ENCODE data around the gene CDC42BPB. TPM values are rescaled to one million over a fixed set of nuclear protein-coding genes. Genes with fewer than 3 reads are reported as not detected.

CDC42BPB gene
- polyA plus RNA-seq, 3 donors from 2014 or later, result not detected

DNA sequence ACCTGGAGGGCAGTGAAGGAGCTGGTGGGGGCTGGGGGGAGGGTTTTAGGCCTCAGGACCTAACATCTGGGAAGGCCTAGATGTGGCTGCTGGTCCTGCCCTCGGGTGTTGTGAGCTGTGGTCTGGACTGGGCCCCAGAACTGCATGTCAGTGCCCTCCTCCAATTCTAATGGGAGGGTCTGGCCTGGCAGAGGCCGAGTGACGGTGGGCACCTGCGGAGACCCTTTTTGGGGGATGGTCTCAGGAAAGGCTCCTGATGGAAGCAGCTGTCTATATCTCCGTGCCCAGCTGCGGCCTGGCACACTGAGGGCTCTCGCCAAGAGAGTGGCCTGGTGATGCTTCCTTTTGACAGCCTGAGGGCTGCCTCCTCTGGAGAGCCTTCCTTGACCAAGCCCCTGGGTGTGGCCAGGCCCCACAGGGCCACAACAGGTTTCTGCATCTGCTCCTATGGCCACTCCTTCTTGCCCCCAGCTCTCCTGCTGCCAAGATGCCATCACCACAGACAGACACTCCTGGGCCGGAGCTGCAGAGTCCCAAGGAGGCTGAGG is 42.5 kb upstream of the CDC42BPB start:
- Mint-ChIP-seq H3K27me3 (ENCODE audit: low read depth in 3 of 3) (peaks cover 0 to 7% (median 2%) of the 10 kb centered on the region in 3 donors), H3K4me1 (peaks cover 0 to 2% of the 10 kb centered on the region in 2 donors), H3K36me3 (no peaks in the 10 kb centered on the region), H3K4me3 (no peak overlapping the region), H3K9me3 (no peaks in the 10 kb centered on the region), H3K27ac (no peak overlapping the region)
- no peak for DNase-seq

DNA sequence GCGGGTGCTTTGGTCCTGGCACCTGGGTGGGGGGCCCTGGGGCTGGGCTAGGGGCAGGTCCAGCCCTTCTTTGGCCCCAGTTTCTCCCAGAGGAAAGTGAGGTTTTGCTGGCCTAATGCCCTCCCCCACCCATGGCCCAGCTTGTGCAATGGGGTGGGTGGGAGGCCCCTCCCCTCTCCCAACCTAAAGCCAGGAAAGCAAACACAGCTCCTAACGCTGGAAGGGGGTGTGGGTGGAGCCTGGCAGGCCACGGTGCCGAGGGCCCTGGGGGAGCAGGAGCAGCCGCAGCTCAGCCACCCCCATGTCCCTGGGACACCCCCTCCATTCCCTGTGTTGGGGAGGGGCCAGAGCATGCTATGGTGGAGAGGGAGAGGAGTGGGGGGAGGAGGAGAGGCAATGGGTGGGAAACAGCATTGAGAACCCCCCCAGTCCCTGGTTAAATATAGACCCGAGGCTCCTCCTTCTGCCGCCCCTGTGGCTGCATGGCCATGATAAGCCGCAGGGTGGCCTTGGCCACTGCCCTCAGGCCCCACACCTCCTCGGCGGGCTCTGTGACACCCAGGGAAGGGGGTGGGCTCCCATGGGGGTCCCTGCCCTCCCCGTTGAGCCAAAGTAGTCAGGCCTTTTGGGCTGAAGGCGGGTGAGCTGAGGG is 41.9 kb upstream of the CDC42BPB start:
- no peaks in the 10 kb centered on the region for H3K36me3 Mint-ChIP-seq
- DNase-seq, result no peak
- H3K4me3 Mint-ChIP-seq, result no peak overlapping the region
- H3K9me3 Mint-ChIP-seq, result no peaks in the 10 kb centered on the region
- H3K4me1 Mint-ChIP-seq, result peaks cover 0 to 2% of the 10 kb centered on the region in 2 donors
- no peak overlapping the region for H3K27ac Mint-ChIP-seq
- peaks cover 0 to 7% (median 2%) of the 10 kb centered on the region in 3 donors for H3K27me3 Mint-ChIP-seq (ENCODE audit: low read depth in 3 of 3)

DNA sequence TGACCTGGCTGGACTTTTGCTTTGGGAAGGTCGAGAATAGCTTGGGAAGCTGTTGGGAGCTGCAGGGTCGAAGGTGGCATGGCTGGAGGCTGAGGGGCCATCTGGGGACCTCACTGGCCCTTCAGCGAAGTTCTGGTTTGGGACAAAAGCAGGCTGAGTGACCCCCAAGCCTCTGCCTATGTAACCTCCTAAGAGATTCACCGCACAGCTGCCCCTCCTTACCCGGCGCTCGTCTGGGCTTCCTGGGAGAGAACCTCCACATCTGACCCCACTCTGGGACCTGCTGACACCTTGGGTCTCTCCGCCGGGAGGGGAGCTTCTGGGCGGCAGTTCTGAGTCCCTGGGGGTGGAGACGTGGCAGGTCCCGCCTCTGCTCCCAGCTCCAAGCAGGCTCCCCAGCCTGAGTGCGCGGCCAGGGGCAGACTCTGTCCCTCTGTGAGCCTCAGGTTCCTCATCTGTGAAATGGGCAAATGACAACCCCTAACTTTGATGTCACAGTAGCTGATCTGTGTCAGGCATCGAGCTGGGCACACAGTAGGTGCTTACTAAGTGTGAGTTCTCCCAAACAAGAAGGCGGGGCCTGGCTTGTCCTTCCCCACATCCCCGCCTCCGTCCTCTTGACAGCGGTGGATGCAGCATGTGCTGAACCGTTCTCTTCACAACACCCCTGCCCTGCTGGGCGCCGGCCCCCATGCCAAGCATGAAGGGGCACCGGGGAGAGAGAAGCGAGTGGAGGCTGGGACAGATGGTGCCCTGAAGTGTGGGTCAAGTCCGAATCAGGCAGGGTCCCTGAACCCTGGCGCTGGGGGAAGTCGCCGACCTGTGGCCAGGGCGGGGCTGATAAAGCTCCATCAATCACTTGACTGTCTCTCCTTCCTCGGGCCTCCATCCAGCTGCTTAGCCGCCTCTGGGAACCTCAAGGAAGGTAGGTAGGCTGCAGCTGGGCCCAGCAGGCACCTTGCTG is 40.9 kb upstream of the CDC42BPB start:
- no peaks in the 10 kb centered on the region for H3K9me3 Mint-ChIP-seq
- no peaks in the 10 kb centered on the region for H3K36me3 Mint-ChIP-seq
- H3K4me3 Mint-ChIP-seq, result no peak overlapping the region
- H3K4me1 Mint-ChIP-seq, result no peaks in the 10 kb centered on the region
- H3K27me3 Mint-ChIP-seq (ENCODE audit: low read depth in 3 of 3), result peaks cover 0 to 5% (median 2%) of the 10 kb centered on the region in 3 donors
- no peak overlapping the region for H3K27ac Mint-ChIP-seq
- DNase-seq, result no peak

DNA sequence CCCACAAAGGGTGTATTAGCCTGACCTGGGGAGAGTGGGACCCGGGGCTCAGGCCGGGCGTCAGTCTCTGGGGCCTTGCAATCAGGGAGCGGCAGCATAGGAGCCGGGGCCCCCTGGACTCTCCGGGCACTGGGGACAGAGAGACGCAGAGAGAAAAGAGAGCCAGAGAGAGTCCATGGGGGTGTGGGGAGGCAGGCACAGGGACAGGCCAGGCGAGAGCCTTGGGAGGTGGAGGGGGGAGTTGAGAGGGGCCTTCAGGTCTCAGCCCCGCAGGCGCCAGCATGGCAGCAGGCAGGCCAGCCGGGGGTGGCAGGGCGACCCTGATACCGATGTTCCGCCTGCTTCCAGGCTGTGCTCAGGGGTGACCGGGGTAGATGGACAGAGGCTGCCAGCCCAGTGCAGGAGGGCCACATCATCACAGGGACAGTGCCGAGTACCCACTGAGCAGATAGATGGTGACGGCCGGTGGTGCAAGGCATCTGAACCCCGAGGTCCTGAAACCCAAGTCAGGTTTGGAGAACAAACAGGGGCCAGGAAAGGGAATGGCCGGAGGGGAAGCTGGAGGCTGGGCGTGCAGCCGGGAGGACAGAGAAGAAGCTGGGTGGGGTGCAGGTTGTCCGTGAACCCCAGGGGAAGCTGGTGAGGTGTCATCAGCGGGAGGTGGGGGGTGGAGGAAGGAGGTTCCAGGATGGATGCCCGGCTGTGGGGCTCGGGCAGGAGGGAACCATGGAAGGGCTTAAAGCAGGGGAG is 40.1 kb upstream of the CDC42BPB start:
- Mint-ChIP-seq H3K27me3 (ENCODE audit: low read depth in 3 of 3) (peaks cover 0 to 5% (median 2%) of the 10 kb centered on the region in 3 donors), H3K4me1 (no peaks in the 10 kb centered on the region), H3K36me3 (no peaks in the 10 kb centered on the region), H3K27ac (no peak overlapping the region), H3K4me3 (no peak overlapping the region), H3K9me3 (no peaks in the 10 kb centered on the region)
- DNase-seq, result no peak

DNA sequence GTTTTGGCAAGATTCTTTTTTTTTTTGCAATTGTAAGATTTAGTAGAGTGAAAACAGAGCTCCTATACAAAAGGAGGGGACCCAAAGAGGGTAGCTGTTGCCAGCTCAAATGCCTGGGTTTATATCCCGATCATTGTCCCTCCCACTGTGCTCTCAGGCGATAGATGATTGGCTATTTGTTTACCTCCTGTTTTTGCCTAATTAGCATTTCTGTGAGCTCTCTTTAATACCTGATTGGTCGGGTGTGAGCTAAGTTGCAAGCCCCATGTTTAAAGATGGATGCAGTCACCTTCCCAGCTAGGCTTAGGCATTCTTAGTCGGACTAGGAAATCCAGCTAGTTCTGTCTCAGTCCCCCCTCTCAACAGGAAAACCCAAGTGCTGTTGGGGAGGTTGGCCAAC is 39.0 kb upstream of the CDC42BPB start:
- H3K27ac Mint-ChIP-seq, result no peak overlapping the region
- H3K4me1 Mint-ChIP-seq, result no peaks in the 10 kb centered on the region
- no peak overlapping the region for H3K4me3 Mint-ChIP-seq
- no peak for DNase-seq
- peaks cover 2 to 5% (median 3%) of the 10 kb centered on the region in 3 donors for H3K27me3 Mint-ChIP-seq (ENCODE audit: low read depth in 3 of 3)
- H3K36me3 Mint-ChIP-seq, result no peaks in the 10 kb centered on the region
- no peaks in the 10 kb centered on the region for H3K9me3 Mint-ChIP-seq

DNA sequence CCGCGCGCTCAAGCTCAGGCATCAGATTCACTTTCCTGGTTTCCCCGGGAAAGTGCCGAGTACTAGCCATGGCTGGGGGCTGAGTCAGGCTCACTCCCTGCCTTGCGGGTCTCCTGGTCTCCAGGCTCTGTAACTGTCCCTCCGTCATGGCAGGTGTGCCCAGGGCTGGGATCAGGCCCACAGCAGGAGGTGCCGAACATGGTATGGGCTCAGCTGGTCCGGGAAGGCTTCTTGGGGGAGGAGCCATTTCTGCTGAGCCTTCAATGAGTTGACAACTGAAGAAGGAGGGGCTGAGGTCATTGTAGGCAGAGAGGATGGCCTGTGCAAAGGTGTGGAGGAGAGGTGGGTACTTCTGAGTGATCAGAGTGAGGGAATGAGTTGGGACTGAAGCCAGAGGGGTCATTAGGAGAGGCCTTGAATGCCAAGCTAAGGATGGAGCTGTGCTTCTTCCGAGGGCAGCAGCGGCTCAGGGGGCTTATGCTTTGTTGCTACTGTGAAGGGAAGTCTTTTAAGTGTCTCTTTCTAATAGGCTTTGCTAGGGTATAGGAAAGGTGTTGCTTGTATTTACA is 37.9 kb upstream of the CDC42BPB start:
- H3K4me3 Mint-ChIP-seq, result no peak overlapping the region
- no peaks in the 10 kb centered on the region for H3K9me3 Mint-ChIP-seq
- H3K27ac Mint-ChIP-seq, result no peak overlapping the region
- no peaks in the 10 kb centered on the region for H3K36me3 Mint-ChIP-seq
- DNase-seq, result no peak
- H3K27me3 Mint-ChIP-seq (ENCODE audit: low read depth in 3 of 3), result peaks cover 0 to 9% (median 3%) of the 10 kb centered on the region in 3 donors
- H3K4me1 Mint-ChIP-seq, result peaks cover 4 to 5% of the 10 kb centered on the region in 2 donors

DNA sequence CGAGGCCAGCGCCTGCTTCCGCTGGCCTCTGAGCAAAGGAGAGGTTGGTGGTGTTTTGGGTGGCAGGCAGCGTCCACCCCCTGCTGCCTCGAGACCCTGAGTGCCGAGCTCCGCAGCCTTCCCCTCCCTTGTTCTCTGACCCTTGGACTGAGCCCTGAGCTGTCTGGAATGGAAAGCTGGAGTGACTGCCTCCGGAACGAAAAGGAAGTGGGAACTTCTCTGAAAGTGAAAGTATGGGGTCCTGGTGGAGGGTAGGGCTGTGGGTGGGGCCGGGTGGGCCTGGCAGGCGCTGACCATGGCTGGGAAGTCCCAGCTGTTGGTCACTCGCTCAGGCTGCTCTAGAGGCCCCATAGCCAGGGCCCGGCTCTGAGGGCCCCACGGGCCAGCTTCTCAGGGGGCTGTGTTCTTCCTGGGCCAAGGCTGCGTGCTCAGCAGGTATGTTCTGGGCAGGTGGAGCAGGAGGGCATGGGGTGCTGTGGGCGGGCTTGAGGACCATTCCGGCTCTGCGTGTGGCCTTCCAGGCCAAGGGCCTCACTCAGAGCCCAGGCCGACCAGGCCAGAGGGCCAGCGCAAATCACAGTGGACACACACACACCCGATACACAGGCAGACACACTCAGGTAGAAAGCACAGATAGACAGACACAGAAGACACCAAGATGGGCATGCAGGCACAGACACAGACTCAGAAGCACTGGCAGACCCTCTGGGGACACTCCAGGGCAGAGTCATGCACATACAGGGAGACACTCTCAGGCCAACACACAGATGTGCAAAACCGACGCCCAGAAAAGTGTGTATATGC is 37.3 kb upstream of the CDC42BPB start, which contains the start of gene EXOC3L4:
TSS of gene EXOC3L4 (plus strand) at position 320 of the 804 bp plus-strand sequence. CDS start 5,495 bp downstream, outside the sequence.
- Mint-ChIP-seq H3K4me3 (no peak within 1 kb of the TSS), H3K36me3 (no peaks in the 10 kb centered on the region), H3K27ac (peak within 1 kb of the TSS in 1 of 6 donors; percentile 7), H3K27me3 (ENCODE audit: low read depth in 3 of 3) (peaks cover 0 to 9% (median 3%) of the 10 kb centered on the region in 3 donors), H3K4me1 (peaks cover 4 to 5% of the 10 kb centered on the region in 2 donors), H3K9me3 (no peaks in the 10 kb centered on the region)
- no peak for DNase-seq

DNA sequence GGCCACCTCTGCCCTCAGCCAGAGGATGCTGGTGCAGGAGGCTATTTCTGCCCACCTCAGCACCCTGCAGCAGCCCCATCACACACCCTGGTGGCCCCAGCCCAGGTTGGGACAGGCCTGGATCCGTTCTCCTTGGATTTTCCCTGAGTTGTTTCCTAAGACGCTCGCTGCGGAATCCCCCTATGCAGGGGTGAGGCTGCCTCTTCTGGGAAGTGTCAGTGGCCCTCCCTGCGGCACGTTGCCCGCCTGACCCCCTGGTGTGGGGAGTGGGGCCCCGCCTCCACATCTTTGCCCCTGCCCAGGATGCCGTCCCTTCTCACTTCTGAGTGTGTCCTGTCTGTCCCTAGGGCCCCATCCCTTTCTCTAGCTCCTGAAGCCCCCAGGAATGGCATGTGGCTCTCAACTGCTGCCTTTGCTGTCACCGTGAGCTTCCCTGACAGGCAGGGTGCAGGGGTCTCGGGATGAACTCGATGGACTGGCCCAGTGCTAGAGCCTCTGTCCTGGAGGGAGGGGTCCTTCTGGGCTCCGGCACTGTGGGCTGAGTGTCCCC is 36.6 kb upstream of the CDC42BPB start:
- no peak overlapping the region for H3K27ac Mint-ChIP-seq

DNA sequence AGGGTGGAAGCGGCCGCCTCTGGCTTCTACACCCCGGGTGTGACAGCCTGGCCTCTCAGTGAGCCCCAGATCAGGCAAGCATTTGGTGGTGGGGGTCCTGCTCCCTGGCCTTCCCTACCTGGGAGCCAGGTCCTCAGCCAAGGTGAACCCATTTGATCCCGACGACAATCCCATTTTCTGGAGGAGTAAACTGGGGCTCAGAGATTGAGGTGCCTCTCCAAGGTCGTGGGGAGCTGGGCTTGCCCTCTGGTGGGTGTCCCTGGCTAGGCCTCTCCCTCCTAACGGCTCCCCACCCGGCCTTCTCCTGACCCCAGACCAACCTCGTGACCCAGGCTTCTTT is 34.5 kb upstream of the CDC42BPB start:
- Mint-ChIP-seq H3K4me1 (peaks cover 4 to 5% of the 10 kb centered on the region in 2 donors), H3K27me3 (ENCODE audit: low read depth in 3 of 3) (peaks cover 0 to 9% (median 3%) of the 10 kb centered on the region in 3 donors), H3K9me3 (no peaks in the 10 kb centered on the region), H3K27ac (peak overlapping the region in 1 of 6 donors; percentile 11), H3K36me3 (no peaks in the 10 kb centered on the region), H3K4me3 (peak overlapping the region in 4 of 5 donors; percentile 18 to 33 (median 30))
- no peak for DNase-seq

More for the DNA sequence above, 36.6 kb upstream of the CDC42BPB start:
- peaks cover 0 to 9% (median 3%) of the 10 kb centered on the region in 3 donors for H3K27me3 Mint-ChIP-seq (ENCODE audit: low read depth in 3 of 3)
- no peaks in the 10 kb centered on the region for H3K9me3 Mint-ChIP-seq
- no peak overlapping the region for H3K4me3 Mint-ChIP-seq
- no peak for DNase-seq
- peaks cover 4 to 5% of the 10 kb centered on the region in 2 donors for H3K4me1 Mint-ChIP-seq
- H3K36me3 Mint-ChIP-seq, result no peaks in the 10 kb centered on the region

DNA sequence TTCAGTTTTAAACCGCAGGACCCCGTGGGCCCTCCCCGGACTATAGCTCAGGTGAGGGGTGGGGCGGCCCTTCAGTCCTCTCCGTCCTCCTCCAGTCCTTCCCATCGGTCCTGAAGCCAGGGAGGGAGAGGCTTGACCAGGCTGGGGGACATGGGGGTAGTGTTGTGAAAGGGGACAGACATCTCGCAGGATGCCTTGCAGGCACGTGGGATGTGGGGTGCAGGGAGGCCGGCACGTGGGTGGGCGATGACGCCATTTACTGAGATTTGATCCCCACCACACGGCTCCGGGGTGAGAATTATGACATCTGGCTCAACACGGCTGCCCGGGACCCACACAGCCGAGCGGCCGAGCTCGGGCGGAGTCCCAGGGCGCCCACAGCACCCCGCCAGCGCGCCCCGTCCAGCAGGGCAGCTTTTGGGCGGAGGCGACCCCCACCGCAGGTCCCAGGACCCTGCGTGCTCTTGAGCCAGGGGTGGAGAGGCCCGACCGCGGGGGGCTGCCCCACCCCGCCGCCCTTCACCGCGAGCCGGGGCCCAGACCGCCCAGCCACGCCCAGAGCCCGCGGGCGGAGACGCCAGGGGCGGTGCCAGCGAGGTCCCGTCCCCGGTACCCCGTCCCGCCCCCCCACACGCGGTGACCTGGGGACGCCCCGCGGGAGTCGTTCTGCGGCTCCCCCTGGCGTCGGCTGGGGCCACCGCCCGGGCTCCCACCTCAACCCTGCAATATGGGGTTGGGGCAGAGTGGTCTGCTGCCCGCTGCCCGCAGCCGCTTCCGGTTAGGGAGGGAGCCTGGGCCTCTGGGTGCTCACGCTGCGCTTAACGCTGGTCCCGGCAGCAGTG is 33.9 kb upstream of the CDC42BPB start:
- Mint-ChIP-seq H3K4me3 (peak overlapping the region; percentile 21 to 64 (median 44)), H3K27ac (peak overlapping the region in 1 of 6 donors; percentile 28), H3K27me3 (ENCODE audit: low read depth in 3 of 3) (peaks cover 0 to 9% (median 0%) of the 10 kb centered on the region in 3 donors), H3K36me3 (no peaks in the 10 kb centered on the region), H3K9me3 (no peaks in the 10 kb centered on the region), H3K4me1 (peaks cover 4 to 5% of the 10 kb centered on the region in 2 donors)
- peak; percentile 76 to 78 (median 76) for DNase-seq

DNA sequence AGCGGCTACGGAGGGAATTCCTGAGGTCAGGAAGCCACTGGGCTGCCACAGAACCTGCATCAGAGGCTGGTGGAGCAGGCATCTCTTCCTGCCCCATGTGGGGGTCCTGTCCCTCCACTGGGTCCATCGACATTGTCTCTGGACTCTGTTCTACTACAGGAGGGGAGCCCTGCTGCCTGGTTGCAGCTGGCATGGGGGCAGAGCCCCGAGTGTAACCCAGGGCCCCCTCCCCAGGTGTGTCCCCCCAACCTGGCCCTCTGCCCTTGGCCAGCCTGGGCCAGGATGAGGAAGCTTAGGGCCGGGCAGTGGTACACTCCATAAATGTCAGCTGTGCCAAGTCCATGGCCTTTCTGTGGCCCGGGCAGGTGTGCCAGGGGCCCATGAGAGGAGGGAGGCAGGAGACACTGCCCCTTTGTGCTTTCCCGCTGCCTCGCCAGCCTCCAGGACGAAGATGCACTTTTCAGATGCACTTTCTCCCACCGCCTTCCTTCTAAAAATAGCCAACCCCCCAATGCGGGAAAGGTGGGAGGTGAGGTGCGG is 33.2 kb upstream of the CDC42BPB start:
- Mint-ChIP-seq H3K4me3 (peak overlapping the region; percentile 21 to 64 (median 44)), H3K27me3 (ENCODE audit: low read depth in 3 of 3) (peaks cover 0 to 9% (median 1%) of the 10 kb centered on the region in 3 donors), H3K9me3 (no peaks in the 10 kb centered on the region), H3K36me3 (no peaks in the 10 kb centered on the region), H3K4me1 (peaks cover 4 to 5% of the 10 kb centered on the region in 2 donors), H3K27ac (no peak overlapping the region)
- no peak for DNase-seq
